H1 (cell line): ENCODE results near the gene CST7. TPM values are rescaled to one million over a fixed set of nuclear protein-coding genes. Genes with fewer than 3 reads are reported as not detected.

Source experiments
- CTCF ChIA-PET: fragments of 300-600 bp; sonication (Branson Sonifier 250); formaldehyde crosslinking; loops from one replicate; lab custom pipeline; 2021; ENCODE audit not compliant: partially characterized antibody; lab: Charles Lee
- POLR2A ChIA-PET: fragments of 300-600 bp; sonication (Branson Sonifier 250); formaldehyde crosslinking; loops from one replicate; lab custom pipeline; 2021; ENCODE audit warnings: inconsistent platforms; ENCODE audit not compliant: partially characterized antibody; lab: Charles Lee
- DNase-seq, 2 experiments: peaks; one replicate each; pipeline versions ENCODE4 v3.0.0 to v3.0.0-alpha.2; 2010 to 2022; ENCODE audit warnings: low spot score in 2 of 2, low read depth in 1 of 2, mixed read lengths in 1 of 2
- FAIRE-seq: peaks from 2 replicates; lab custom pipeline; 2011; peaks lifted over from hg19 to GRCh38; lab: Jason Lieb, UNC
- H2AFZ ChIP-seq: 2 replicates; pipeline ENCODE4 v1.8.1; 2012; ENCODE audit warnings: low read length, inconsistent platforms
- H2AK5ac ChIP-seq: 2 replicates; pipeline ENCODE4 v1.6.1; 2013; ENCODE audit warnings: low read depth, low read length
- H2BK120ac ChIP-seq: replicated peaks from 2 replicates; pipeline ENCODE3; 2013; ENCODE audit warnings: low read depth, low read length, inconsistent platforms
- H2BK12ac ChIP-seq: 2 replicates; pipeline ENCODE4 v1.6.1; 2013; ENCODE audit warnings: low read depth, low read length
- H2BK15ac ChIP-seq: 2 replicates; pipeline ENCODE4 v1.6.1; 2013; ENCODE audit warnings: low read length
- H2BK20ac ChIP-seq: 2 replicates; pipeline ENCODE4 v1.6.1; 2013; ENCODE audit warnings: low read length
- H2BK5ac ChIP-seq: 2 replicates; pipeline ENCODE4 v1.6.1; 2013; ENCODE audit warnings: low read depth, low read length
- H3K14ac ChIP-seq: 2 replicates; pipeline ENCODE4 v1.6.1; 2013; ENCODE audit warnings: inconsistent platforms; ENCODE audit not compliant: insufficient read length
- H3K18ac ChIP-seq: 2 replicates; pipeline ENCODE4 v1.6.1; 2013; ENCODE audit warnings: low read length; ENCODE audit errors: extremely low read depth
- H3K23ac ChIP-seq: 2 replicates; pipeline ENCODE4 v1.6.1; 2013; ENCODE audit warnings: inconsistent platforms; ENCODE audit not compliant: insufficient read length
- H3K23me2 ChIP-seq: 2 replicates; pipeline ENCODE4 v1.6.1; 2013; ENCODE audit warnings: low read depth, low read length
- H3K27ac ChIP-seq: 2 replicates; pipeline ENCODE4 v1.6.1; 2011; ENCODE audit warnings: low read depth, low read length, inconsistent platforms
- H3K27me3 ChIP-seq, 4 experiments: replicated peaks in 1 of 4; 1 replicate in 1 of 4; 2 replicates in 3 of 4; pipeline versions ENCODE4 v1.6.1 to v1.8.1; 2011 to 2013; ENCODE audit warnings: low read length in 3 of 4, mild to moderate bottlenecking in 3 of 4, inconsistent platforms in 2 of 4, mixed read lengths in 2 of 4, moderate library complexity in 1 of 4; ENCODE audit not compliant: control insufficient read depth in 3 of 4, insufficient read depth in 3 of 4; ENCODE audit errors: extremely low read depth in 1 of 4
- H3K36me3 ChIP-seq, 4 experiments: 2 replicates each; pipeline versions ENCODE4 v1.6.1 to v1.8.1; 2011 to 2013; ENCODE audit warnings: mild to moderate bottlenecking in 4 of 4, low read length in 3 of 4, moderate library complexity in 2 of 4, control low read depth in 1 of 4, inconsistent platforms in 1 of 4; ENCODE audit not compliant: insufficient read depth in 4 of 4, control insufficient read depth in 2 of 4
- H3K4ac ChIP-seq: replicated peaks from 2 replicates; pipeline ENCODE3; 2013; ENCODE audit warnings: low read length, low read depth, mixed read lengths, inconsistent platforms; ENCODE audit not compliant: insufficient read length
- H3K4me1 ChIP-seq, 4 experiments: replicated peaks in 1 of 4; 1 replicate in 1 of 4; 2 replicates in 3 of 4; pipeline versions ENCODE4 v1.6.1 to v1.8.1; 2011 to 2013; ENCODE audit warnings: low read length in 3 of 4, inconsistent platforms in 2 of 4, mixed read lengths in 1 of 4; ENCODE audit not compliant: insufficient read depth in 4 of 4, control insufficient read depth in 3 of 4
- H3K4me2 ChIP-seq, 2 experiments: 2 replicates each; pipeline versions ENCODE4 v1.6.1 to v1.8.1; 2011 to 2013; ENCODE audit warnings: low read depth in 2 of 2, low read length in 2 of 2, control low read depth in 1 of 2, inconsistent platforms in 1 of 2, mild to moderate bottlenecking in 1 of 2; ENCODE audit not compliant: insufficient read depth in 1 of 2
- H3K4me3 ChIP-seq, 4 experiments: fragments of 200-600, 300-600 bp in 1 of 4; sonication (generic), shearing (Covaris generic), sonication (Bioruptor Twin) in 1 of 4; 2 replicates each; pipeline versions ENCODE4 v1.5.1 to v1.8.1; 2011 to 2016; ENCODE audit warnings: low read length in 4 of 4, low read depth in 3 of 4, control low read depth in 2 of 4, inconsistent platforms in 2 of 4, mild to moderate bottlenecking in 2 of 4, mixed read lengths in 1 of 4, moderate library complexity in 1 of 4; ENCODE audit not compliant: insufficient read depth in 2 of 4; ENCODE audit errors: extremely low read depth in 1 of 4
- H3K56ac ChIP-seq: replicated peaks from 2 replicates; pipeline ENCODE3; 2013; ENCODE audit warnings: low read depth, mild to moderate bottlenecking, mixed read lengths, low read length, inconsistent platforms; ENCODE audit not compliant: insufficient read length
- H3K79me1 ChIP-seq: 2 replicates; pipeline ENCODE4 v1.6.1; 2013; ENCODE audit warnings: low read depth, low read length, control low read depth
- H3K79me2 ChIP-seq, 2 experiments: 2 replicates each; pipeline versions ENCODE4 v1.6.1 to v1.8.1; 2012 to 2013; ENCODE audit warnings: low read length in 2 of 2, mild to moderate bottlenecking in 2 of 2, inconsistent platforms in 1 of 2; ENCODE audit not compliant: insufficient read depth in 2 of 2, control insufficient read depth in 1 of 2
- H3K9ac ChIP-seq, 4 experiments: replicated peaks in 1 of 4; 1 replicate in 1 of 4; 2 replicates in 3 of 4; pipeline versions ENCODE4 v1.6.1 to v1.8.1; 2011 to 2013; ENCODE audit warnings: low read depth in 3 of 4, low read length in 3 of 4, control low read depth in 2 of 4, mild to moderate bottlenecking in 2 of 4, moderate library complexity in 2 of 4, inconsistent platforms in 1 of 4; ENCODE audit errors: extremely low read depth in 1 of 4
- H3K9me3 ChIP-seq, 2 experiments: 2 replicates each; pipeline versions ENCODE4 v1.6.1 to v1.8.1; 2012 to 2013; ENCODE audit warnings: mild to moderate bottlenecking in 2 of 2, moderate library complexity in 2 of 2, control low read depth in 1 of 2, inconsistent platforms in 1 of 2, low read depth in 1 of 2, low read length in 1 of 2, mixed read lengths in 1 of 2; ENCODE audit not compliant: insufficient read depth in 2 of 2
- H4K20me1 ChIP-seq, 2 experiments: replicated peaks in 1 of 2; 2 replicates each; pipeline versions ENCODE3 to v1.8.1; 2011 to 2013; ENCODE audit warnings: inconsistent platforms in 2 of 2, low read length in 2 of 2, mild to moderate bottlenecking in 1 of 2; ENCODE audit not compliant: insufficient read depth in 2 of 2, control insufficient read depth in 1 of 2
- H4K5ac ChIP-seq: 2 replicates; pipeline ENCODE4 v1.6.1; 2013; ENCODE audit warnings: low read length, low read depth, mixed read lengths, inconsistent platforms; ENCODE audit not compliant: insufficient read length
- H4K8ac ChIP-seq: 2 replicates; pipeline ENCODE4 v1.8.0; 2013; ENCODE audit warnings: mild to moderate bottlenecking, moderate library complexity, low read length, inconsistent platforms; ENCODE audit not compliant: insufficient read depth; ENCODE audit errors: extremely low read depth
- H4K91ac ChIP-seq: replicated peaks from 2 replicates; pipeline ENCODE3; 2013; ENCODE audit warnings: low read length, mixed read lengths, inconsistent platforms; ENCODE audit not compliant: insufficient read length
- EZH2 ChIP-seq: fragments of 200-600 bp; sonication (generic); IDR thresholded peaks from 2 replicates; pipeline ENCODE4 v1.7.1; 2012; ENCODE audit warnings: low read depth, mild to moderate bottlenecking, moderate library complexity, low read length, inconsistent platforms; ENCODE audit not compliant: severe bottlenecking
- GABPA ChIP-seq: IDR thresholded peaks from 2 replicates; pipeline ENCODE4 v1.6.1; 2011; ENCODE audit warnings: mild to moderate bottlenecking, low read length, moderate library complexity, borderline replicate concordance; ENCODE audit not compliant: insufficient read depth
- KDM1A ChIP-seq: fragments of 200-600, 300-600 bp; sonication (generic); IDR thresholded peaks from 2 replicates; pipeline ENCODE4 v1.7.1; 2016; ENCODE audit warnings: mild to moderate bottlenecking, low read length, borderline replicate concordance
- POLR2AphosphoS5 ChIP-seq: IDR thresholded peaks from 2 replicates; pipeline ENCODE4 v1.6.1; 2011; ENCODE audit warnings: low read depth, low read length
- POU5F1 ChIP-seq: IDR thresholded peaks from 2 replicates; pipeline ENCODE4 v1.6.1; 2011; ENCODE audit warnings: low read depth, mild to moderate bottlenecking, low read length, moderate library complexity
- RFX5 ChIP-seq: IDR thresholded peaks from 2 replicates; pipeline ENCODE4 v1.6.1; 2011; ENCODE audit warnings: low read depth, low read length, improper control_type of control experiment, borderline replicate concordance
- RXRA ChIP-seq: IDR thresholded peaks from 2 replicates; pipeline ENCODE4 v1.6.1; 2011; ENCODE audit warnings: low read depth, mild to moderate bottlenecking, low read length, moderate library complexity; ENCODE audit not compliant: insufficient read depth
- SIX5 ChIP-seq: IDR thresholded peaks from 2 replicates; pipeline ENCODE4 v1.6.1; 2011; ENCODE audit warnings: mild to moderate bottlenecking, low read depth, low read length
- SP4 ChIP-seq: IDR thresholded peaks from 2 replicates; pipeline ENCODE4 v1.6.1; 2012; ENCODE audit warnings: low read length, inconsistent platforms
- TAF7 ChIP-seq: optimal IDR thresholded peaks from 2 replicates; pipeline ENCODE3; 2011; ENCODE audit warnings: low read depth, mild to moderate bottlenecking, inconsistent platforms, low read length, moderate library complexity, borderline replicate concordance
- TEAD4 ChIP-seq: IDR thresholded peaks from 2 replicates; pipeline ENCODE4 v1.6.1; 2012; ENCODE audit warnings: low read depth, low read length, inconsistent platforms, mixed read lengths
- YY1 ChIP-seq: IDR thresholded peaks from 2 replicates; pipeline ENCODE4 v1.6.1; 2011; ENCODE audit warnings: low read depth, mild to moderate bottlenecking, low read length
- WGBS, 2 experiments: shearing (Covaris generic) in 1 of 2; methylation state at CpG; one replicate each; pipeline versions ENCODE4 v1.1.6 to v1.1.7; 2013 to 2015; ENCODE audit warnings: low lambda C conversion rate in 2 of 2, mixed read lengths in 2 of 2, inconsistent platforms in 1 of 2, low coverage in 1 of 2, missing lambda C conversion rate in 1 of 2; ENCODE audit not compliant: insufficient replicate concordance in 2 of 2, insufficient coverage in 1 of 2, insufficient read length in 1 of 2; ENCODE audit errors: extremely low coverage in 1 of 2, missing lambda C conversion rate in 1 of 2; 5-methylcytosine and 5-hydroxymethylcytosine counted together
- polyA plus RNA-seq, 7 experiments: library from polyadenylated mRNA; depleted of rRNA in 3 of 7; stranded (reverse) in 5 of 7; unstranded in 2 of 7; fragments of >200 nt in 5 of 7; fragments of 200-250 nt in 2 of 7; gene quantifications; 1 replicate in 5 of 7; 2 replicates in 1 of 7; 4 replicates in 1 of 7; pipeline versions ENCODE4 v1.2.1 to v1.2.3, GENCODE V29; 2011 to 2013; ENCODE audit warnings: missing spikeins in 2 of 7, mixed read lengths in 2 of 7
- total RNA-seq: library from RNA; stranded (reverse); fragmentation: NEBNext Ultra II Directional; extraction: Animal tissue kit (Norgen Biotek cat#: 25700); gene quantifications from 2 replicates; pipeline ENCODE4 v1.2.1, GENCODE V29; 2021

Gene CST7
- total and polyA plus RNA-seq, 2 of the 8 experiments (the other 6 are each of a cell fraction or from before 2014, with no cell fraction given) = not detected

DNA sequence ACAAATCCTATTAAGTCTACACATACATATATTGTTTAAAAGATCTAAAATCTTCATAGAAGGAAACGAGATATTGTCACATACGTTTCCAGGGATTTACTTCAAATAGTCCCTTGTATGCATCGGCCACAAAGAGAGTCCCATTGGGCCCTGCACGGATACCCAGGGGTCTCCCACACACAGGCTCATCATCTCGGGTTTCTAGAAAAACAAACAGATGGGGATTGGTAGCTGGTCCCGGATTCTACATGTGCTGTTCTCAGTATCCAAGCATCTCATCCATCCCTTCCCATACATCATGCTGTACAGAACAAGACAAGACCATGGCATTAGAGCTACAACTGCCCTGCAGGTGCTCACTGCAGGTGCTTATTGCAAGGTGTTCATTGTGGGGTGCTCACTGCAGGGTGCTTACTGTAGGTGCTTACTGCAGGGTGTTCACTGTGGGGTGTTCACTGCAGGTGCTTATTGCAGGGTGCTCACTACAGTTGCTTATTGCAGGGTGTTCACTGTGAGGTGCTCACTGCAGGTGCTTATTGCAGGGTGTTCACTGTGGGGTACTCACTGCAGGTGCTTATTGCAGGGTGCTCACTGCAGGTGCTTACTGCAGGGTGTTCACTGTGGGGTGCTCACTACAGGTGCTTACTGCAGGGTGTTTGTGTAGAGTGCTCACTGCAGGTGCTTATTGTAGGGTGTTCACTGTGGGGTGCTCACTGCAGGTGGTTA is 22.5 kb downstream of the CST7 start:
- WGBS, 2 experiments = 88% methylated on average over 6 of the region's 6 CpGs; no CpG with 5 or more reads in 1 of the 2 experiments
- Histone ChIP-seq H4K8ac (peak overlapping the region; percentile 68), H4K20me1 (peaks cover 3 to 4% of the 10 kb centered on the region in 2 experiments), H2BK5ac (no peak overlapping the region), H3K36me3 (peaks cover 6 to 19% (median 15%) of the 10 kb centered on the region in 4 experiments), H3K4ac (no peak overlapping the region), H2BK20ac (no peak overlapping the region), H3K27ac (no peak overlapping the region), H3K23ac (no peak overlapping the region), H3K9me3 (peaks cover 0 to 4% of the 10 kb centered on the region in 2 experiments; a peak in 1 of 4 replicates), H3K79me2 (no peaks in the 10 kb centered on the region; a peak in 1 of 4 replicates), H2BK15ac (no peak overlapping the region), H2BK12ac (no peak overlapping the region), H2AK5ac (no peak overlapping the region), H3K18ac (no peak overlapping the region), H3K56ac (no peak overlapping the region), H3K79me1 (0 out of 2 replicates have a peak, but pooled peaks cover 2% of the 10 kb centered on the region), H3K9ac (no peak overlapping the region), H3K14ac (no peak overlapping the region), H4K5ac (no peak overlapping the region), H4K91ac (no peak overlapping the region), H3K4me2 (no peak overlapping the region), H3K4me1 (no peaks in the 10 kb centered on the region), H3K27me3 (no peaks in the 10 kb centered on the region), H3K4me3 (no peak overlapping the region), H2BK120ac (no peak overlapping the region), H2AFZ (no peak overlapping the region), H3K23me2 (no peaks in the 10 kb centered on the region)
- no peak for FAIRE-seq
- DNase-seq = peak in 1 of 2 experiments; percentile 14
- CTCF ChIA-PET = interaction anchor here (1.0 to 1.1 kb wide), 2 partner anchors 10 to 41 kb away, joined by 3 read pairs; no protein-coding TSS in a partner anchor
- POLR2A ChIA-PET = no interaction called here
- no peak for TF ChIP-seq YY1
- TF ChIP-seq GABPA = no peak
- TF ChIP-seq SP4 = no peak
- no peak for TF ChIP-seq RFX5
- TF ChIP-seq RXRA = no peak
- TF ChIP-seq TAF7 = no peak
- TF ChIP-seq TEAD4 = no peak
- TF ChIP-seq SIX5 = no peak
- no peak for TF ChIP-seq KDM1A
- TF ChIP-seq POU5F1 = no peak
- no peak for TF ChIP-seq POLR2AphosphoS5
- no peak for TF ChIP-seq EZH2
